H1 (cell line): ENCODE data around the gene TRDN. TPM values are rescaled to one million over a fixed set of nuclear protein-coding genes. Genes with fewer than 3 reads are reported as not detected.

Experiments used
- ATF3 ChIP-seq: IDR thresholded peaks from 2 replicates; pipeline ENCODE4 v1.6.1; 2011; ENCODE audit warnings: low read depth, mild to moderate bottlenecking, low read length; ENCODE audit not compliant: insufficient read depth
- NRF1 ChIP-seq: IDR thresholded peaks from 2 replicates; pipeline ENCODE4 v1.6.1; 2011; ENCODE audit warnings: mild to moderate bottlenecking, low read depth, low read length, improper control_type of control experiment
- SP1 ChIP-seq: IDR thresholded peaks from 2 replicates; pipeline ENCODE4 v1.6.1; 2011; ENCODE audit warnings: low read depth, low read length
- polyA plus RNA-seq, 7 experiments: library from polyadenylated mRNA; depleted of rRNA in 3 of 7; stranded (reverse) in 5 of 7; unstranded in 2 of 7; fragments of >200 nt in 5 of 7; fragments of 200-250 nt in 2 of 7; gene quantifications; 1 replicate in 5 of 7; 2 replicates in 1 of 7; 4 replicates in 1 of 7; pipeline versions ENCODE4 v1.2.1 to v1.2.3, GENCODE V29; 2011 to 2013; ENCODE audit warnings: missing spikeins in 2 of 7, mixed read lengths in 2 of 7
- total RNA-seq: library from RNA; stranded (reverse); fragmentation: NEBNext Ultra II Directional; extraction: Animal tissue kit (Norgen Biotek cat#: 25700); gene quantifications from 2 replicates; pipeline ENCODE4 v1.2.1, GENCODE V29; 2021
- TF ChIP-seq, protein P1 (sequence below), 3 experiments: IDR thresholded peaks; 1 replicate in 2 of 3; 2 replicates in 1 of 3; pipeline versions ENCODE4 v1.5.1 to v1.6.1; 2011; ENCODE audit warnings: low read length in 3 of 3, mild to moderate bottlenecking in 3 of 3, inconsistent platforms in 2 of 3, low read depth in 1 of 3, moderate library complexity in 1 of 3; ENCODE audit not compliant: insufficient read depth in 1 of 3; ENCODE audit errors: control extremely low read depth in 1 of 3

TRDN gene
- total and polyA plus RNA-seq, 2 of the 8 experiments (the other 6 are each of a cell fraction or from before 2014, with no cell fraction given): 1.6 to 41.6 TPM

DNA sequence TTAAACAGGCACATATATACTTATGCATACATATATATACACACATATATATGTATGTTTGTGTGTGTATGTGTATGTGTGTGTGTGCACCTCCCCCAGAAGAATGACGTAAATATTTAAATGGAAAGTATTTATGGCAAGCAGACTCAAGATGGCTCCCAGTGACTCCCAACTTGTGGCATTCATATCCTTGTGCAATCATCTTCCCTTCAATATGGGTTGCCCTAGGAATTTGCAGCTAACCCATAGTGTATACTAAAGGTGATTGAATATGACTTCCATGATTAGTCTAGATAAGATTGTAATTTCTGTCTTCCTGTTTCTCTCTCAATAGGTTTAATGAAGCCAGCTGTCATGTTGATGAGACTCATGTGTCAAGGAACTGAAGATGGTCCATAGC, 127.6 kb downstream of the TRDN start (continued):
- TF ChIP-seq, protein P1, sequence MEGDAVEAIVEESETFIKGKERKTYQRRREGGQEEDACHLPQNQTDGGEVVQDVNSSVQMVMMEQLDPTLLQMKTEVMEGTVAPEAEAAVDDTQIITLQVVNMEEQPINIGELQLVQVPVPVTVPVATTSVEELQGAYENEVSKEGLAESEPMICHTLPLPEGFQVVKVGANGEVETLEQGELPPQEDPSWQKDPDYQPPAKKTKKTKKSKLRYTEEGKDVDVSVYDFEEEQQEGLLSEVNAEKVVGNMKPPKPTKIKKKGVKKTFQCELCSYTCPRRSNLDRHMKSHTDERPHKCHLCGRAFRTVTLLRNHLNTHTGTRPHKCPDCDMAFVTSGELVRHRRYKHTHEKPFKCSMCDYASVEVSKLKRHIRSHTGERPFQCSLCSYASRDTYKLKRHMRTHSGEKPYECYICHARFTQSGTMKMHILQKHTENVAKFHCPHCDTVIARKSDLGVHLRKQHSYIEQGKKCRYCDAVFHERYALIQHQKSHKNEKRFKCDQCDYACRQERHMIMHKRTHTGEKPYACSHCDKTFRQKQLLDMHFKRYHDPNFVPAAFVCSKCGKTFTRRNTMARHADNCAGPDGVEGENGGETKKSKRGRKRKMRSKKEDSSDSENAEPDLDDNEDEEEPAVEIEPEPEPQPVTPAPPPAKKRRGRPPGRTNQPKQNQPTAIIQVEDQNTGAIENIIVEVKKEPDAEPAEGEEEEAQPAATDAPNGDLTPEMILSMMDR (IDR thresholded peaks at IDR 0.05; ENCODE audit: control extremely low read depth in 1 of 3, insufficient read depth in 1 of 3, low read depth in 1 of 3, low read length in 3 of 3): no peak
- no peak for TF ChIP-seq ATF3
- no peak for TF ChIP-seq NRF1
- TF ChIP-seq SP1: no peak
